HK-2 (cell line): Measurements from ENCODE around the gene MNAT1.
"Not testable (repeated sequence)": the region's sequence is repeated elsewhere in the genome, so short reads cannot be mapped to it uniquely, and the experiment has no call there.

ENCODE experiments used
- DNase-seq: peaks from one replicate; pipeline ENCODE4 v3.0.0-alpha.2; 2018; ENCODE audit not compliant: unreplicated experiment

Gene MNAT1

GRCh38 chr14:60805841-60806430, 71.4 kb downstream of the MNAT1 start:
- DNase-seq: no peak

GRCh38 chr14:60807247-60807646, 72.7 kb downstream of the MNAT1 start:
- no peak for DNase-seq

- no peak for DNase-seq
Observed at GRCh38 chr14:60807971-60808370, 73.4 kb downstream of the MNAT1 start.

- no peak for DNase-seq
Observed at GRCh38 chr14:60812987-60813386, 78.4 kb downstream of the MNAT1 start.

GRCh38 chr14:60815371-60815770, 80.8 kb downstream of the MNAT1 start:
- no peak for DNase-seq

GRCh38 chr14:60817113-60817512, 82.6 kb downstream of the MNAT1 start:
- no peak for DNase-seq

- no peak for DNase-seq
Observed at GRCh38 chr14:60819575-60819974, 85.0 kb downstream of the MNAT1 start.

- no peak for DNase-seq
Observed at GRCh38 chr14:60838601-60839000, 104.0 kb downstream of the MNAT1 start.

- no peak for DNase-seq
Observed at GRCh38 chr14:60839057-60839456, 104.5 kb downstream of the MNAT1 start.

- DNase-seq: no peak
Observed at GRCh38 chr14:60839657-60840056, 105.1 kb downstream of the MNAT1 start.

- no peak for DNase-seq
Observed at GRCh38 chr14:60840313-60840712, 105.8 kb downstream of the MNAT1 start.

GRCh38 chr14:60845523-60845922, 111.0 kb downstream of the MNAT1 start:
- DNase-seq: no peak

GRCh38 chr14:60848066-60848465, 113.5 kb downstream of the MNAT1 start:
- no peak for DNase-seq

- not testable (repeated sequence) for DNase-seq
Observed at GRCh38 chr14:60851692-60852091, 117.1 kb downstream of the MNAT1 start.

GRCh38 chr14:60856111-60856510, 121.5 kb downstream of the MNAT1 start:
- no peak for DNase-seq

GRCh38 chr14:60859525-60859924, 125.0 kb downstream of the MNAT1 start:
- DNase-seq: no peak

- DNase-seq: no peak
Observed at GRCh38 chr14:60861545-60862140, 127.1 kb downstream of the MNAT1 start.

GRCh38 chr14:60862283-60862682, 127.7 kb downstream of the MNAT1 start:
- no peak for DNase-seq

GRCh38 chr14:60863249-60863648, 128.7 kb downstream of the MNAT1 start:
- no peak for DNase-seq

GRCh38 chr14:60865378-60866127, 131.0 kb downstream of the MNAT1 start:
- DNase-seq: no peak

- no peak for DNase-seq
Observed at GRCh38 chr14:60867503-60868172, 133.1 kb downstream of the MNAT1 start.

- no peak for DNase-seq
Observed at GRCh38 chr14:60878121-60878520, 143.6 kb downstream of the MNAT1 start.

- no peak for DNase-seq
Observed at GRCh38 chr14:60878536-60878935, 144.0 kb downstream of the MNAT1 start.
